Measurements from ENCODE around the gene COLQ. TPM values are rescaled to one million over a fixed set of nuclear protein-coding genes. Genes with fewer than 3 reads are reported as not detected.

The COLQ gene
- total RNA-seq, 4 donors from 2014 or later, result 0.81 to 3.1 (median 2.8) TPM

DNA sequence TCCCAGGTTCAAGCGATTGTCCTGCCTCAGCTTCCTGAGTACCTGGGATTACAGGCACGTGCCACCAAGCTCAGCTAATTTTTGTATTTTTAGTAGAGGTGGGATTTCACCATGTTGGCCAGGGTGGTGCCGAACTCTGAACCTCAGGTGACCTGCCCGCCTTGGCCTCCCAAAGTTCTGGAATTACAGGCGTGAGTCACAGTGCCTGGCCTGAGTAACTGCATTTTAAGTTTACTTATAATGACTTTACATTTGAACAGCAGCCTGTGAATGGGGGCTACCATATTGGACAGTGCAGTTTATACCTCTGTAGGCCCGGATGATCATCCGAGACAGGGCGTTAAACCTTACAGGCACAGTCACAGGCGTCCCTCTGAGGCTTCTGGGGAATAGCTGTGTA is 69.3 kb downstream of the COLQ start:
- no peak for TF ChIP-seq CTCF (IDR thresholded peaks at IDR 0.05)
- no peak for TF ChIP-seq POLR2A (IDR thresholded peaks at IDR 0.05)
- Histone ChIP-seq H3K36me3 (no peaks in the 10 kb centered on the region), H3K27me3 (no peaks in the 10 kb centered on the region), H3K27ac (no peak overlapping the region), H3K4me1 (no peaks in the 10 kb centered on the region), H3K4me3 (replicated peaks in 1 of 3) (no peak overlapping the region), H3K9me3 (no peaks in the 10 kb centered on the region)
- no peak for DNase-seq
- intact Hi-C loops (cut with DNase I), result no loop called here
- WGBS, 2 donors, result 85 to 97% methylated on average over 9 of the region's 9 CpGs

GRCh38 chr3:15451216-15452113 is 70.0 kb downstream of the COLQ start:
- TF ChIP-seq CTCF (IDR thresholded peaks at IDR 0.05) (no peak), POLR2A (IDR thresholded peaks at IDR 0.05) (no peak)
- intact Hi-C loops (cut with DNase I), result no loop called here
- no peak overlapping the region for H3K4me3 ChIP-seq (replicated peaks in 1 of 3)
- H3K9me3 ChIP-seq, result no peaks in the 10 kb centered on the region
- 89 to 90% methylated on average over 18 of the region's 18 CpGs for WGBS, 2 donors
- no peaks in the 10 kb centered on the region for H3K4me1 ChIP-seq
- no peaks in the 10 kb centered on the region for H3K36me3 ChIP-seq
- no peak overlapping the region for H3K27ac ChIP-seq
- no peak for DNase-seq
- no peaks in the 10 kb centered on the region for H3K27me3 ChIP-seq

- Histone ChIP-seq H3K27ac (no peak overlapping the region), H3K36me3 (no peaks in the 10 kb centered on the region), H3K4me3 (replicated peaks in 1 of 3) (no peak overlapping the region), H3K9me3 (no peaks in the 10 kb centered on the region), H3K27me3 (no peaks in the 10 kb centered on the region), H3K4me1 (no peaks in the 10 kb centered on the region)
- intact Hi-C loops (cut with DNase I), result no loop called here
- 92 to 96% methylated on average over 12 of the region's 12 CpGs for WGBS, 2 donors
- no peak for DNase-seq
- TF ChIP-seq POLR2A (IDR thresholded peaks at IDR 0.05), result no peak
- TF ChIP-seq CTCF (IDR thresholded peaks at IDR 0.05), result no peak
These were observed 70.9 kb downstream of the COLQ start for GRCh38 chr3:15450438-15451215.

- DNase-seq, result no peak
- Histone ChIP-seq H3K27ac (no peak overlapping the region), H3K27me3 (no peaks in the 10 kb centered on the region), H3K4me3 (replicated peaks in 1 of 3) (no peak overlapping the region), H3K36me3 (no peaks in the 10 kb centered on the region), H3K4me1 (no peaks in the 10 kb centered on the region), H3K9me3 (no peaks in the 10 kb centered on the region)
- 91 to 94% methylated on average over 3 of the region's 3 CpGs for WGBS, 2 donors
- intact Hi-C loops (cut with DNase I), result no loop called here
- TF ChIP-seq POLR2A (IDR thresholded peaks at IDR 0.05), result no peak
- no peak for TF ChIP-seq CTCF (IDR thresholded peaks at IDR 0.05)
These were observed 71.8 kb downstream of the COLQ start for GRCh38 chr3:15449489-15450224.
